Lower lobe of right lung (tissue), 2 donors: Measurements from ENCODE around the gene SLC17A7. TPM values are rescaled to one million over a fixed set of nuclear protein-coding genes. Genes with fewer than 3 reads are reported as not detected.
A peak's percentile ranks its signal among the peaks of the same experiment; 100 is the strongest.

Source experiments
- ATAC-seq, 2 donors: fragments of 200-7000 bp; cut with Tn5 transposase; one replicate each; pipeline ENCODE4 v1.9.1; 2020 to 2022; ENCODE audit warnings: mild to moderate bottlenecking in 2 of 2, moderate library complexity in 2 of 2
- DNase-seq: peaks from one replicate; pipeline ENCODE4 v3.0.0-alpha.2; 2020
- H3K27ac ChIP-seq: fragments of 200-600 bp; one replicate; pipeline ENCODE4 v1.8.0; 2022
- H3K27me3 ChIP-seq: fragments of 200-600 bp; one replicate; pipeline ENCODE4 v1.8.0; 2022; ENCODE audit warnings: low read depth
- H3K36me3 ChIP-seq: fragments of 200-600 bp; one replicate; pipeline ENCODE4 v1.8.0; 2022; ENCODE audit warnings: mild to moderate bottlenecking
- H3K4me1 ChIP-seq: fragments of 200-600 bp; one replicate; pipeline ENCODE4 v1.8.0; 2022
- H3K4me3 ChIP-seq: fragments of 200-600 bp; one replicate; pipeline ENCODE4 v1.8.0; 2022; ENCODE audit warnings: mild to moderate bottlenecking
- H3K9me3 ChIP-seq: fragments of 200-600 bp; one replicate; pipeline ENCODE4 v1.8.0; 2022
- intact Hi-C: fragments of 100-400 bp; cut with DNase I; formaldehyde crosslinking; loops from one replicate; pipeline ENCODE4 v1.11.0; 2022
- total RNA-seq: library from RNA; stranded (reverse); fragmentation: NEBNext Ultra II Directional; extraction: Animal tissue kit (Norgen Biotek cat#: 25700); gene quantifications from one replicate; pipeline ENCODE4 v1.2.1, GENCODE V29; 2021
- TF ChIP-seq, protein P1 (sequence below): fragments of 200-600 bp; IDR thresholded peaks from one replicate; pipeline ENCODE4 v1.8.0; 2022; ENCODE audit warnings: antibody characterized with exemption, mild to moderate bottlenecking
- donor health status: DM: no; HTN: yes; CAD: no; lungs with severe emphysema.

SLC17A7 gene
- total RNA-seq, 1 donor from 2014 or later = 0.56 TPM

DNA sequence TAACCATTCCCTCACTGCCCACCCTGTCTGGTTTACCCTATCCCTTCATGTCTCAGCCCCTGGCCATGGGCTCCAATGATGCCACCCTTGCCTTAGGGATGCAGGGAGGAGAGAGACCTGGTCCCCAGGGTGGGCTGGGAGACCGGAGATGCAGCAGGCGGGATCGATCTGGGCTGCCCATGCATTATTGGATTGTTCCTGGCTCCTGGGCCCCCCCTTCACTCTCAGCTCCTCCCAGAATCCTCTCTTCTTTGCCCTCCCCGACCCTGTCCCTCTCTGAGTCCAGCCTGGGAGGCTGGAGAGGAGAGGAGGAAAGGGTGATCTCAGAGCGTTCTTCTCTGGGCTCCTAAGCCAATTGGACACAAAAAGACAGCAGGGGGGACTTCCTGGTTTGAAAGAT lies 47.4 kb downstream of the SLC17A7 start:
- no peaks in the 10 kb centered on the region for H3K4me1 ChIP-seq
- no peak overlapping the region for H3K4me3 ChIP-seq
- no peaks in the 10 kb centered on the region for H3K36me3 ChIP-seq
- DNase-seq (no peak), ATAC-seq (no peak)
- no peaks in the 10 kb centered on the region for H3K9me3 ChIP-seq
- TF ChIP-seq, protein P1, sequence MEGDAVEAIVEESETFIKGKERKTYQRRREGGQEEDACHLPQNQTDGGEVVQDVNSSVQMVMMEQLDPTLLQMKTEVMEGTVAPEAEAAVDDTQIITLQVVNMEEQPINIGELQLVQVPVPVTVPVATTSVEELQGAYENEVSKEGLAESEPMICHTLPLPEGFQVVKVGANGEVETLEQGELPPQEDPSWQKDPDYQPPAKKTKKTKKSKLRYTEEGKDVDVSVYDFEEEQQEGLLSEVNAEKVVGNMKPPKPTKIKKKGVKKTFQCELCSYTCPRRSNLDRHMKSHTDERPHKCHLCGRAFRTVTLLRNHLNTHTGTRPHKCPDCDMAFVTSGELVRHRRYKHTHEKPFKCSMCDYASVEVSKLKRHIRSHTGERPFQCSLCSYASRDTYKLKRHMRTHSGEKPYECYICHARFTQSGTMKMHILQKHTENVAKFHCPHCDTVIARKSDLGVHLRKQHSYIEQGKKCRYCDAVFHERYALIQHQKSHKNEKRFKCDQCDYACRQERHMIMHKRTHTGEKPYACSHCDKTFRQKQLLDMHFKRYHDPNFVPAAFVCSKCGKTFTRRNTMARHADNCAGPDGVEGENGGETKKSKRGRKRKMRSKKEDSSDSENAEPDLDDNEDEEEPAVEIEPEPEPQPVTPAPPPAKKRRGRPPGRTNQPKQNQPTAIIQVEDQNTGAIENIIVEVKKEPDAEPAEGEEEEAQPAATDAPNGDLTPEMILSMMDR = no peak
- H3K27me3 ChIP-seq = no peaks in the 10 kb centered on the region
- intact Hi-C loops = loop anchor here (10.0 kb wide), 1 partner anchor 51 kb away; the partner anchor contains the start of gene SLC17A7
- no peak overlapping the region for H3K27ac ChIP-seq

DNA sequence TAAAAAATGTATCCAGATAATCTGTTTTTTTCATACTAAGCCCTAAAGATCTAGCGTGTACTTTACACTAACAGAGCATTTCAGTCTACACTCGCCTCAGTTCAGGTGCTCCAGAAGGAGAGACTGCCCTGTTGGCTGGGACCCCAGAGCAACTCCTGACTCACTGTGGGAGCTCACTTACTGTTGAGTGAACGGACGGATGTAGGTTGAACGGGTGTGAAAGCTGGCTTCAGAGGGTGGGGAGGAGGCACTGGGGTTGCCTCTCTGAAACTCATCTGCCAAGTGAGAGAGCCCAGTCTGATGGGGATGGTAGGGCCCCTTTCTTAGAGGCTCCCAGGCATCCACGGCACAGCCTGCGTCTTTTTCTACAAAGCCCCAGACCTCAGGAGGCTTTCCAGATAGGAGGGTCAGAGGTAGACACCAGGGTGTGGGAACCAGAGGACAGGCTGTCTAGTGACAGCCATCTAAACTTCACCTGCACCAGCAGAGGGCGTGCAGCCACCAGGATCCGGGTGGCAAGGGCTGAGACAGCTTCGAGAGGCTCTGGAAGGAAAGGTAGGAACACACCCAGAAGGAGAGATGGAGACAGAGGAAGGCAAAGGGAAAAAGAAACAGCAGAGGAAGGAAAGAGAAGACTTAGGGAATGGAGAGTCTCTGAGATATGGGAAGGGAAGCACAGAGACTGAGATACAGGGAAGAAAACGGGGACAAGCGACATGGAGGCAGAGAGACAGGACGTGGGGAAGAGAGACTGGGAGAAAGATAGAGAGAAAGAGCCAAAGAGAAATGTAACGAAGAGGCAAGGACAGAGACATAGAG lies 49.5 kb downstream of the SLC17A7 start:
- H3K9me3 ChIP-seq = no peaks in the 10 kb centered on the region
- DNase-seq (peak; percentile 81), ATAC-seq (peak; percentile 78 to 85)
- no peak overlapping the region for H3K27ac ChIP-seq
- H3K36me3 ChIP-seq = no peaks in the 10 kb centered on the region
- no peaks in the 10 kb centered on the region for H3K4me1 ChIP-seq
- H3K4me3 ChIP-seq = no peak overlapping the region
- H3K27me3 ChIP-seq = no peaks in the 10 kb centered on the region
- intact Hi-C loops = loop anchor here (10.0 kb wide), 1 partner anchor 53 kb away; the partner anchor contains the start of gene SLC17A7
- TF ChIP-seq, protein P1 = peak; percentile 85

DNA sequence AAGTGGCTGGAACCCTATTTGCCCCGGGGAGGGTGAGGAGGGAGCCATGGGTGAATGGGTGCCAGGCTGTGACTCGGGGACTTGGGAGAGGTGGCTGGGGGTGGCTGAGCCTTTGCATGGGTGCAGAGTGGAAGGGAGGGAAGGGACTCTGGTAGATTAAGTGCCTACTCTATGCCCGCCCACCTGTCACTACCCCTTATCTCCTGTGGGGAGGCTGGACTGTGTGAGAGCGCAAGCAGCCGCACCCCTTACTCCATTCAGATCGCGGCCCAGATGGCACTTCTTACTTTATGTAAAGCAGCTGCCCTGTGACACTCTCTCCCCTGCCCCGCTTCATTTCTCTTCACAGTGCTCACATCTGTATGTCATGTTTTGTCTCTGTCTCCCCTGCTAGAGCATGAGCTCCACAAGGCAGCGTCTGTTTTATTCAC lies 50.4 kb downstream of the SLC17A7 start:
- intact Hi-C loops = loop anchor here (10.0 kb wide), 1 partner anchor 54 kb away; the partner anchor contains the start of gene SLC17A7
- ATAC-seq = no peak

DNA sequence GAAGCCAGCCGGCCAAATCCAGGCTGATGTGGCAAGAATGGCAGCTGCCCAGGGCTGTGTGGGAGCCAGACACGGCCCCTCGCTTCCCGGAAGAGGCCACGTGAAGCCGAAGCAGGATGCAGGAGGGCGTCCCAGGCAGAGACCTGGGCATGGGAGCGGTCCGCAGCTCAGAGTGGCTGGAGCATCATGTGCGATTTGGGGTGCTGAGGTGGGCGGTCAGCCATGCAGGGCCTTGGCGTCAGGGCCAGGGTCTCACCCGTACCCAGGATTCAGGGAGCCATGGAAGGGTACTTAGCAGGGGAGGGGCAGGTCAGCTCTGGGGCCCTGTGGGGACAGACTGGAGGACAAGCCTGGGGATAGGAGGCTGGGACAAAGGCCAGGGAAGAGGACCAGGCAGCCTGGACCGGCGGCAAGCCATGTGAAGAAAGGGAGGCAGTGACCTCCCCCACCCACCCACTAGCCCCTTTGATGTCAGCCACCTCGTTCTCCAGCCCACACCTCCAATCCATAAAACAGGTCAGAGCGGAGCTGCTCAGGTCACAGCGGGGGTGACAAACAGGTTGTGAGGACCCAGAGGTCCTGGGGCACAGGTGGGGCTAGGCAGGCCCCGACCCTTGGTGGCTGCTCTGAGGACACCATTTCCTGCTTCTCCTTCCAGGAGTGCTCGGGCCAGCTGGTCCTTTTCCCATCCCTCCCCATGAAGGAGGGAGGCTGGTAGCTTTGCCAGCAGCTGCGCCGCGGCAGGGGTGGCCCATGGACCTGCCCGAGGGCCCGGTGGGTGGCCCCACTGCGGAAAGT lies 51.0 kb downstream of the SLC17A7 start:
- Histone ChIP-seq H3K36me3 (no peaks in the 10 kb centered on the region), H3K27me3 (no peaks in the 10 kb centered on the region), H3K27ac (no peak overlapping the region), H3K4me1 (no peaks in the 10 kb centered on the region), H3K4me3 (no peak overlapping the region), H3K9me3 (no peaks in the 10 kb centered on the region)
- DNase-seq = no peak
- TF ChIP-seq, protein P1 = no peak
- intact Hi-C loops = loop anchor here (10.0 kb wide), 1 partner anchor 54 kb away; the partner anchor contains the start of gene SLC17A7
- no peak for ATAC-seq

More for the DNA sequence above, 50.4 kb downstream of the SLC17A7 start:
- Histone ChIP-seq H3K27me3 (no peaks in the 10 kb centered on the region), H3K27ac (no peak overlapping the region), H3K4me3 (no peak overlapping the region), H3K4me1 (no peaks in the 10 kb centered on the region), H3K36me3 (no peaks in the 10 kb centered on the region), H3K9me3 (no peaks in the 10 kb centered on the region)
- no peak for DNase-seq
- TF ChIP-seq, protein P1 = no peak

DNA sequence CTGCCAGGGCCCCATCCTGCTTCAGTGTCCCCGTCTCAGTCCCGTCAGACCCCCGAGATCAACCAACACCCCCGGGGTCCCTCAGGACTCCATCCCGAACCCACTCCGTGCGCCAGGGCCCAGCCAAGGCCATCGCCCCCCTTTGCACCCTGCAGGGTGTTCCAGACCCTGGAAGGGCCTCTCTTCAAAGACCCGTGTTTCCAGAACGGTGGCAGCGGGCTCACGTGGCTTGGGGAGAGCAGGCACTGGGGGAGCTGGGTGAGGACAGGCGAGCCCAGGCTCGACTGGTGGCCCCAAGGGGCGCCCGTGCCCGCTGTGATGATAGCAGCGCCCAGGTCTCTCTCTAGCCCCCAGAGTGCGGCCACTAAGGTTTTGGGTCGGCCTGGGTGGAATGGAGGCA lies 51.9 kb downstream of the SLC17A7 start:
- TF ChIP-seq, protein P1 = no peak
- Histone ChIP-seq H3K9me3 (no peaks in the 10 kb centered on the region), H3K36me3 (no peaks in the 10 kb centered on the region), H3K4me1 (no peaks in the 10 kb centered on the region), H3K27ac (no peak overlapping the region), H3K4me3 (no peak overlapping the region), H3K27me3 (no peaks in the 10 kb centered on the region)
- intact Hi-C loops = no loop called here
- DNase-seq (no peak), ATAC-seq (no peak)
